Measurements from ENCODE around the gene AVEN. TPM values are rescaled to one million over a fixed set of nuclear protein-coding genes. Genes with fewer than 3 reads are reported as not detected.

AVEN gene
- total RNA-seq, 1 donor from 2014 or later: 27.3 TPM

- no peaks in the 10 kb centered on the region for H3K9me3 Mint-ChIP-seq (ENCODE audit: low read depth)
- no peaks in the 10 kb centered on the region for H3K27me3 Mint-ChIP-seq (ENCODE audit: low read depth)
- H3K4me3 Mint-ChIP-seq (ENCODE audit: unreplicated experiment): no peak overlapping the region
- DNase-seq (ENCODE audit: low spot score): no peak
- no peak overlapping the region for H3K27ac Mint-ChIP-seq (ENCODE audit: unreplicated experiment)
- H3K36me3 Mint-ChIP-seq (ENCODE audit: low read depth): no peaks in the 10 kb centered on the region
- H3K4me1 Mint-ChIP-seq (ENCODE audit: low read depth): no peaks in the 10 kb centered on the region
- no peak for TF ChIP-seq CTCF (IDR thresholded peaks at IDR 0.05)
Observed at GRCh38 chr15:33941279-33942063, 97.5 kb downstream of the AVEN start.

- no peak for TF ChIP-seq CTCF (IDR thresholded peaks at IDR 0.05)
- Mint-ChIP-seq H3K9me3 (ENCODE audit: low read depth) (no peaks in the 10 kb centered on the region), H3K4me1 (ENCODE audit: low read depth) (peaks cover 18% of the 10 kb centered on the region), H3K4me3 (ENCODE audit: unreplicated experiment) (no peak overlapping the region), H3K27ac (ENCODE audit: unreplicated experiment) (no peak overlapping the region), H3K36me3 (ENCODE audit: low read depth) (no peaks in the 10 kb centered on the region), H3K27me3 (ENCODE audit: low read depth) (no peaks in the 10 kb centered on the region)
- no peak for DNase-seq (ENCODE audit: low spot score)
Observed at GRCh38 chr15:33934921-33935320, 104.1 kb downstream of the AVEN start.

- no peaks in the 10 kb centered on the region for H3K9me3 Mint-ChIP-seq (ENCODE audit: low read depth)
- peaks cover 18% of the 10 kb centered on the region for H3K4me1 Mint-ChIP-seq (ENCODE audit: low read depth)
- no peaks in the 10 kb centered on the region for H3K36me3 Mint-ChIP-seq (ENCODE audit: low read depth)
- DNase-seq (ENCODE audit: low spot score): no peak
- H3K27me3 Mint-ChIP-seq (ENCODE audit: low read depth): no peaks in the 10 kb centered on the region
- no peak overlapping the region for H3K4me3 Mint-ChIP-seq (ENCODE audit: unreplicated experiment)
- TF ChIP-seq CTCF (IDR thresholded peaks at IDR 0.05): no peak
- H3K27ac Mint-ChIP-seq (ENCODE audit: unreplicated experiment): no peak overlapping the region
Observed at GRCh38 chr15:33934396-33934795, 104.6 kb downstream of the AVEN start.

GRCh38 chr15:33932734-33933133, 106.3 kb downstream of the AVEN start:
- DNase-seq (ENCODE audit: low spot score): no peak
- no peaks in the 10 kb centered on the region for H3K27me3 Mint-ChIP-seq (ENCODE audit: low read depth)
- H3K36me3 Mint-ChIP-seq (ENCODE audit: low read depth): no peaks in the 10 kb centered on the region
- no peak for TF ChIP-seq CTCF (IDR thresholded peaks at IDR 0.05)
- no peaks in the 10 kb centered on the region for H3K9me3 Mint-ChIP-seq (ENCODE audit: low read depth)
- peaks cover 18% of the 10 kb centered on the region for H3K4me1 Mint-ChIP-seq (ENCODE audit: low read depth)
- no peak overlapping the region for H3K27ac Mint-ChIP-seq (ENCODE audit: unreplicated experiment)
- H3K4me3 Mint-ChIP-seq (ENCODE audit: unreplicated experiment): no peak overlapping the region

- Mint-ChIP-seq H3K27ac (ENCODE audit: unreplicated experiment) (no peak overlapping the region), H3K36me3 (ENCODE audit: low read depth) (no peaks in the 10 kb centered on the region), H3K4me1 (ENCODE audit: low read depth) (peaks cover 10% of the 10 kb centered on the region)
Observed at GRCh38 chr15:33926260-33926659, 112.7 kb downstream of the AVEN start.

More at GRCh38 chr15:33926260-33926659, 112.7 kb downstream of the AVEN start:
- TF ChIP-seq CTCF (IDR thresholded peaks at IDR 0.05): no peak
- no peak for DNase-seq (ENCODE audit: low spot score)
- no peak overlapping the region for H3K4me3 Mint-ChIP-seq (ENCODE audit: unreplicated experiment)
- H3K27me3 Mint-ChIP-seq (ENCODE audit: low read depth): no peaks in the 10 kb centered on the region
- H3K9me3 Mint-ChIP-seq (ENCODE audit: low read depth): no peaks in the 10 kb centered on the region
